Measurements from ENCODE around the gene SLC7A4. TPM values are rescaled to one million over a fixed set of nuclear protein-coding genes. Genes with fewer than 3 reads are reported as not detected.

The SLC7A4 gene
- polyA plus RNA-seq, 1 experiment = 0.29 TPM

DNA sequence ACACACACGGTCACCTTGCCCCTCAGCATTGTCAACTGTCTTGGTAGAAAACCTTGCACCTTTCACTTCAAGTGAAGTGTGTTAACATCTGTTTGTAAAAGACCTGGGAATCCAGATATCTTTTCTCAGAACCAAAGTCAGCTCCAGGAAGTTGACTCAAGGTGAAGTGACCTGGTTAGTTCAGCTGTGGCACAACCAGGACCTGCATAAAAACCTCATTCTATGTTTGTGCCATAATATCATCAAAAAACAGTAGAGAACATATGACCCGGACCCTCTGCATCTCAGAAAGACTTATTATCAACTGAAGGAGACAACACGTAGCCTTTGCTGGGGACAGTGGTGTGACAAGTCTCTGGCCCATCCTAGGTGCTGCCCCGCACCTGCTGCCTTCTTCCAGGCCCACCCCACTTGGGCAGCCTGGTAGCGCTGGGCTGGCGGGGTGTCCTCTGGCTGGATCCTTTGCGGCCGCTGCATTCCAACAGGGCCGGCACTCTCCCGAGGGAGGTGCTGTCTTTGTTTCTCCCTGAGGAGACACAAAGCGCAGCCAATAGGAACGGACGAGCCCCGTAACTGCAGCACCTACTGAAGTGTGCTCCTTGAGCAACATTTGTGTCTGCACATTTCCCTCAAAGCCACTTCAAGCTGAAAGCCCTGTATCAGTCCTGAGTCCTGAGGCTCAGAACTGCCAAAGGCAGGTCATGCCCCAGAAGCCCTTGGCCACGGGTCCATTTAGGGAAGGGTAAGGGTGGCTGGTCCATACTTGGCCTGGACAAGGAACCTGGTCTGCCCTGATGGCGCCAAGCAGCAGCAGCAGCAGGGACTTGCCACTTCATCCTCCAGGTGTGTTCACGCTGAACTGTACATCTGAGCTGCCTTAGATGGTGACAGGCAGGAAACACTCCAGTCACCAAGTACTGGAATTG is 38.6 kb upstream of the SLC7A4 start:
- H3K4me3 ChIP-seq (ENCODE audit: low read depth, low read length) = no peak overlapping the region
- no peaks in the 10 kb centered on the region for H3K36me3 ChIP-seq (ENCODE audit: control insufficient read depth, insufficient read depth, low read length)
- CTCF ChIA-PET = interaction anchor here (1.1 kb wide), 1 partner anchor 33 kb away, joined by 3 read pairs; no protein-coding TSS in a partner anchor
- TF ChIP-seq, protein P1, sequence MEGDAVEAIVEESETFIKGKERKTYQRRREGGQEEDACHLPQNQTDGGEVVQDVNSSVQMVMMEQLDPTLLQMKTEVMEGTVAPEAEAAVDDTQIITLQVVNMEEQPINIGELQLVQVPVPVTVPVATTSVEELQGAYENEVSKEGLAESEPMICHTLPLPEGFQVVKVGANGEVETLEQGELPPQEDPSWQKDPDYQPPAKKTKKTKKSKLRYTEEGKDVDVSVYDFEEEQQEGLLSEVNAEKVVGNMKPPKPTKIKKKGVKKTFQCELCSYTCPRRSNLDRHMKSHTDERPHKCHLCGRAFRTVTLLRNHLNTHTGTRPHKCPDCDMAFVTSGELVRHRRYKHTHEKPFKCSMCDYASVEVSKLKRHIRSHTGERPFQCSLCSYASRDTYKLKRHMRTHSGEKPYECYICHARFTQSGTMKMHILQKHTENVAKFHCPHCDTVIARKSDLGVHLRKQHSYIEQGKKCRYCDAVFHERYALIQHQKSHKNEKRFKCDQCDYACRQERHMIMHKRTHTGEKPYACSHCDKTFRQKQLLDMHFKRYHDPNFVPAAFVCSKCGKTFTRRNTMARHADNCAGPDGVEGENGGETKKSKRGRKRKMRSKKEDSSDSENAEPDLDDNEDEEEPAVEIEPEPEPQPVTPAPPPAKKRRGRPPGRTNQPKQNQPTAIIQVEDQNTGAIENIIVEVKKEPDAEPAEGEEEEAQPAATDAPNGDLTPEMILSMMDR (IDR thresholded peaks at IDR 0.05; ENCODE audit: insufficient read depth, low read depth, low read length) = no peak
- POLR2A ChIA-PET = no interaction called here
- no peak for DNase-seq (ENCODE audit: low read depth)
- no peaks in the 10 kb centered on the region for H3K27me3 ChIP-seq (ENCODE audit: control insufficient read depth, insufficient read depth, low read length)

DNA sequence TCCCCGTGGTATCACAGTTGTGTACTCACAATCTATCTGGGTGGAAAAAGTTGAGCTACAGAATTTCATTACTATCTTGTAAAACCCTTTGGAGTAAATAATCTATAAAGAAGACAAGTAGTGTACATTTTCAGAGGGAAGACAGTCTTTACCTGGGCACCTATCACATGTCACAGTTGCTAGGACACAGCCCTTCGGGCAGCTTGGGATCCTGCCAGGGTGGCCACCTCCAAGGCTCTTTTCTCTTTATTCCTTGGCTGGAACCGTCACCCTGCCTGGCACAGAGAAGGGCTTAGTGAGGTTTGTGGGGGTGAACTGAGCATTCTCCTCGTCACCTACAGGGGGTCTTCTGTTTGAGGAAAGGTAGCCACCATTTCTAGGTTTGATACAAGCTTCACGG is 37.0 kb upstream of the SLC7A4 start:
- H3K4me3 ChIP-seq (ENCODE audit: low read depth, low read length) = no peak overlapping the region
- peaks cover 5% of the 10 kb centered on the region for H3K27me3 ChIP-seq (ENCODE audit: control insufficient read depth, insufficient read depth, low read length)
- TF ChIP-seq, protein P1 (IDR thresholded peaks at IDR 0.05; ENCODE audit: insufficient read depth, low read depth, low read length) = no peak
- POLR2A ChIA-PET = no interaction called here
- DNase-seq (ENCODE audit: low read depth) = no peak
- CTCF ChIA-PET = no interaction called here
- no peaks in the 10 kb centered on the region for H3K36me3 ChIP-seq (ENCODE audit: control insufficient read depth, insufficient read depth, low read length)

DNA sequence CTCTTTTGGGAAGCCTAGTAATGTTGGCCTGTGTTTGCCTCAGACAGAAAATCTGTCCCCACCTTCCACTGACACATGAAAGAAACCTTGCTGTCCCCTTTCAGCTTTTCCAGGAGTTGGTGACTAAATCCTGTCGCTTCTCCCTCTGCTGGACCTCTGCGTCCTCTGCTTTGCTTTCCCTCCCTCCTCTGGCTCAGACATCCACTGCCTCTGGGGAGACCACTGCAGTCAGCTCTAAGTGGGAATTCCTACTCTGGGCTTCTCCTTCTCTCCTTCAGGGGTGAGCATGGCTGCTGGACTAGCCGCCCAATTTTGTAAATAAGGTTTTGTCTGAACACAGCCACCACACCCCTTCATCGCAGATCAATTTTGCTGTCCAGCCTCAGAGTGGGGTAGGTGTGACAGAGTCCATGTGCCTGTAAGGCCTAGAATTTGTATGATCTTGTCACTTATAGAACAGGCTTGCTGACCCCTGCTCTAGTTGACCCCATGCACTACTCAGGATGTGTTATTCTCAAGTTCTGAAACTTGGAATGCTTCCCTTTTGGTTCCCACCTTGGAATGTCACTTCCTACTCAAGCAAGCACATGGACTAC is 36.4 kb upstream of the SLC7A4 start:
- DNase-seq (ENCODE audit: low read depth) = no peak
- ChIA-PET POLR2A (no interaction called here), CTCF (no interaction called here)
- Histone ChIP-seq H3K4me3 (ENCODE audit: low read depth, low read length) (no peak overlapping the region), H3K27me3 (ENCODE audit: control insufficient read depth, insufficient read depth, low read length) (peaks cover 5% of the 10 kb centered on the region), H3K36me3 (ENCODE audit: control insufficient read depth, insufficient read depth, low read length) (no peaks in the 10 kb centered on the region)
- TF ChIP-seq, protein P1 (IDR thresholded peaks at IDR 0.05; ENCODE audit: insufficient read depth, low read depth, low read length) = no peak

DNA sequence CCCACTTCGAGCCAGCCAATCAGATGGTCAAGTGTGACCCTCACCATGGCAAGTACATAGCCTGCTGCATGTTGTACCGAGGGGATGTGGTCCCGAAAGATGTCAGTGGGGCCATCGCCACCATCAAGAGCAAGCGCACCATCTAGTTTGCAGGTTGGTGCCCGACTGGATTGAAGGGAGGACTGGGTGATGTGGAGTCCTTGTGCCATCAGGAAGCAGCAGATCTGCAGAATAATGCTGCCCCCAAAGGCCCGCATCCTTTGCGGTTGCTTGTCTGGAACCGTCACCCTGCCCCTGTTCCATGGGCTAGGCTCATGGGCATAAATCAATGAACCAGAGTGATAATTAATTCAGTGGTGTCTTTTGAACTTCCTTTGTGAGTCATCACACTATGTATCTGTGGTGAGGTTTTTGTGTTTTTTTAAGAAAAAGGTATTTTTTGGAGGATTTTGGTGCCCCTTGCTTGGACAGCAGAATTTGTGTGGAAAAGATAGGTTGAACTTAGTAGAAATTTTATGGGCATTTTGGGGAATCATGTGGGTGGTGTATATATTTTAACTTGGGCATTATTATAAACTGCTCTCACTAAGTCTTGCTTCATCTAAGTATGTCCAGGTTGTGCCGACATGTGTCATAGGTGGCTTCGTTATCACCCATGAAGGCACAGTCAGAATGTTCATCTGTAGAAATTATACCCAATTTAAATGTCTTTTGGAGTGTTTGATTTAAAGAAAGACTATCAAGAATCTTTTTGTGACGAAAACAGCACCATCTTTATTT is 35.7 kb upstream of the SLC7A4 start:
- TF ChIP-seq, protein P1 (IDR thresholded peaks at IDR 0.05; ENCODE audit: insufficient read depth, low read depth, low read length) = no peak
- Histone ChIP-seq H3K4me3 (ENCODE audit: low read depth, low read length) (no peak overlapping the region), H3K36me3 (ENCODE audit: control insufficient read depth, insufficient read depth, low read length) (no peaks in the 10 kb centered on the region), H3K27me3 (ENCODE audit: control insufficient read depth, insufficient read depth, low read length) (peaks cover 5% of the 10 kb centered on the region)
- ChIA-PET CTCF (no interaction called here), POLR2A (no interaction called here)
- DNase-seq (ENCODE audit: low read depth) = no peak
